Mesendoderm (in vitro differentiated cells): ENCODE data around the gene OBSCN.

Source experiments
- DNase-seq: peaks from one replicate; pipeline ENCODE4 v3.0.0; 2013
- H2AK5ac ChIP-seq: 2 replicates; pipeline ENCODE4 v1.6.1; 2013; ENCODE audit warnings: low read length, inconsistent platforms
- H2BK120ac ChIP-seq: 2 replicates; pipeline ENCODE4 v1.6.1; 2013; ENCODE audit warnings: low read depth, mild to moderate bottlenecking, low read length, moderate library complexity, mixed read lengths
- H2BK15ac ChIP-seq: replicated peaks from 2 replicates; pipeline ENCODE4 v1.6.1; 2013; ENCODE audit warnings: low read depth, mild to moderate bottlenecking, moderate library complexity
- H2BK5ac ChIP-seq: 2 replicates; pipeline ENCODE4 v1.6.1; 2013; ENCODE audit warnings: low read length, inconsistent platforms
- H3K18ac ChIP-seq: 2 replicates; pipeline ENCODE4 v1.6.1; 2013; ENCODE audit warnings: mild to moderate bottlenecking, low read length, mixed read lengths
- H3K23ac ChIP-seq: one replicate; pipeline ENCODE4 v1.6.1; 2013; ENCODE audit warnings: low read length
- H3K27ac ChIP-seq: 2 replicates; pipeline ENCODE4 v1.5.1; 2013; ENCODE audit warnings: low read depth, mild to moderate bottlenecking, inconsistent platforms, low read length, moderate library complexity
- H3K27me3 ChIP-seq: 2 replicates; pipeline ENCODE4 v1.6.1; 2013; ENCODE audit warnings: low read length, control low read depth, mild to moderate bottlenecking, inconsistent platforms; ENCODE audit not compliant: insufficient read depth, poor library complexity
- H3K36me3 ChIP-seq: 2 replicates; pipeline ENCODE4 v1.6.1; 2013; ENCODE audit warnings: low read length, inconsistent platforms; ENCODE audit not compliant: control insufficient read depth, insufficient read depth
- H3K4ac ChIP-seq: one replicate; pipeline ENCODE4 v1.6.1; 2013; ENCODE audit warnings: low read depth, mild to moderate bottlenecking, low read length, moderate library complexity
- H3K4me1 ChIP-seq: 2 replicates; pipeline ENCODE4 v1.6.1; 2013; ENCODE audit warnings: low read depth, low read length, inconsistent platforms; ENCODE audit not compliant: control insufficient read depth
- H3K4me2 ChIP-seq: 2 replicates; pipeline ENCODE4 v1.6.1; 2013; ENCODE audit warnings: low read length
- H3K4me3 ChIP-seq: 2 replicates; pipeline ENCODE4 v1.5.1; 2013; ENCODE audit warnings: mild to moderate bottlenecking, low read length
- H3K56ac ChIP-seq: one replicate; pipeline ENCODE4 v1.6.1; 2013; ENCODE audit warnings: low read length
- H3K79me1 ChIP-seq: 2 replicates; pipeline ENCODE4 v1.6.1; 2013; ENCODE audit warnings: low read length, inconsistent platforms
- H3K79me2 ChIP-seq: 2 replicates; pipeline ENCODE4 v1.6.1; 2013; ENCODE audit warnings: mild to moderate bottlenecking, low read length; ENCODE audit not compliant: control insufficient read depth, insufficient read depth
- H3K9ac ChIP-seq: 2 replicates; pipeline ENCODE4 v1.6.1; 2013; ENCODE audit warnings: low read length, inconsistent platforms
- H4K5ac ChIP-seq: one replicate; pipeline ENCODE4 v1.6.1; 2013; ENCODE audit warnings: low read length
- H4K8ac ChIP-seq: one replicate; pipeline ENCODE4 v1.6.1; 2013; ENCODE audit warnings: low read depth, mild to moderate bottlenecking, control low read depth, low read length, moderate library complexity
- WGBS: extraction: QIAGEN DNeasy Blood & Tissue Kit; methylation state at CpG from one replicate; pipeline ENCODE4 v1.1.7; 2013; ENCODE audit warnings: low lambda C conversion rate, missing lambda C conversion rate; ENCODE audit not compliant: insufficient coverage; ENCODE audit errors: extremely low coverage; 5-methylcytosine and 5-hydroxymethylcytosine counted together

Gene OBSCN

GRCh38 chr1:228280106-228280901 is 72.5 kb downstream of the OBSCN start:
- no peaks in the 10 kb centered on the region for H3K79me2 ChIP-seq
- H3K79me1 ChIP-seq: no peaks in the 10 kb centered on the region
- H2BK15ac ChIP-seq: no peak overlapping the region
- no peak overlapping the region for H3K18ac ChIP-seq
- no peak overlapping the region for H2AK5ac ChIP-seq
- no peak overlapping the region for H4K5ac ChIP-seq
- DNase-seq: no peak
- WGBS: no CpG with 5 or more reads among the region's 48 CpGs
- H3K4me3 ChIP-seq: no peak overlapping the region
- H3K56ac ChIP-seq: no peak overlapping the region
- no peak overlapping the region for H3K4ac ChIP-seq
- no peak overlapping the region for H2BK5ac ChIP-seq
- no peak overlapping the region for H2BK120ac ChIP-seq
- H3K9ac ChIP-seq: no peak overlapping the region
- H3K4me1 ChIP-seq: peaks cover 2% of the 10 kb centered on the region
- H3K27me3 ChIP-seq: no peaks in the 10 kb centered on the region
- H3K36me3 ChIP-seq: peaks cover 6% of the 10 kb centered on the region
- no peak overlapping the region for H4K8ac ChIP-seq
- H3K27ac ChIP-seq: no peak overlapping the region
- no peak overlapping the region for H3K23ac ChIP-seq
- H3K4me2 ChIP-seq: no peak overlapping the region

GRCh38 chr1:228280961-228281591 is 73.2 kb downstream of the OBSCN start:
- no peak overlapping the region for H3K56ac ChIP-seq
- H3K36me3 ChIP-seq: peaks cover 8% of the 10 kb centered on the region
- H2AK5ac ChIP-seq: no peak overlapping the region
- no peak overlapping the region for H2BK120ac ChIP-seq
- no peak overlapping the region for H3K4me3 ChIP-seq
- H3K23ac ChIP-seq: no peak overlapping the region
- H2BK15ac ChIP-seq: no peak overlapping the region
- H3K79me1 ChIP-seq: no peaks in the 10 kb centered on the region
- H4K5ac ChIP-seq: no peak overlapping the region
- no peak overlapping the region for H2BK5ac ChIP-seq
- H3K79me2 ChIP-seq: no peaks in the 10 kb centered on the region
- H3K27me3 ChIP-seq: no peaks in the 10 kb centered on the region
- no peak overlapping the region for H4K8ac ChIP-seq
- H3K18ac ChIP-seq: no peak overlapping the region
- no peak overlapping the region for H3K4ac ChIP-seq
- H3K27ac ChIP-seq: no peak overlapping the region
- no peak for DNase-seq
- no CpG with 5 or more reads among the region's 15 CpGs for WGBS
- no peak overlapping the region for H3K9ac ChIP-seq
- no peak overlapping the region for H3K4me2 ChIP-seq
- H3K4me1 ChIP-seq: peaks cover 2% of the 10 kb centered on the region

GRCh38 chr1:228281631-228282328 is 73.9 kb downstream of the OBSCN start:
- Histone ChIP-seq H3K4me3 (no peak overlapping the region), H3K27ac (no peak overlapping the region), H3K4me2 (no peak overlapping the region), H3K36me3 (peaks cover 8% of the 10 kb centered on the region), H3K4ac (no peak overlapping the region), H2BK15ac (no peak overlapping the region), H3K4me1 (no peaks in the 10 kb centered on the region), H3K56ac (no peak overlapping the region), H3K79me2 (no peaks in the 10 kb centered on the region), H3K9ac (no peak overlapping the region), H3K27me3 (no peaks in the 10 kb centered on the region), H3K79me1 (no peaks in the 10 kb centered on the region), H4K8ac (no peak overlapping the region), H2BK120ac (no peak overlapping the region), H4K5ac (no peak overlapping the region), H3K18ac (no peak overlapping the region), H2AK5ac (no peak overlapping the region), H3K23ac (no peak overlapping the region), H2BK5ac (no peak overlapping the region)
- no peak for DNase-seq
- WGBS: no CpG with 5 or more reads among the region's 16 CpGs

- no peak overlapping the region for H3K4ac ChIP-seq
- no peak overlapping the region for H3K27ac ChIP-seq
- H2BK5ac ChIP-seq: no peak overlapping the region
- H3K27me3 ChIP-seq: no peaks in the 10 kb centered on the region
- H4K5ac ChIP-seq: no peak overlapping the region
- H2BK120ac ChIP-seq: no peak overlapping the region
- no peak overlapping the region for H2BK15ac ChIP-seq
- H3K56ac ChIP-seq: no peak overlapping the region
- no peak overlapping the region for H4K8ac ChIP-seq
- H3K18ac ChIP-seq: no peak overlapping the region
- H3K4me1 ChIP-seq: no peaks in the 10 kb centered on the region
- H3K4me2 ChIP-seq: no peak overlapping the region
- DNase-seq: peak; percentile 18
- no peak overlapping the region for H3K23ac ChIP-seq
- H3K36me3 ChIP-seq: peaks cover 8% of the 10 kb centered on the region
- no peaks in the 10 kb centered on the region for H3K79me1 ChIP-seq
- no peak overlapping the region for H2AK5ac ChIP-seq
- no peak overlapping the region for H3K9ac ChIP-seq
- H3K79me2 ChIP-seq: no peaks in the 10 kb centered on the region
- WGBS: no CpG with 5 or more reads among the region's 17 CpGs
- H3K4me3 ChIP-seq: no peak overlapping the region
Observed at GRCh38 chr1:228282329-228283042, 74.6 kb downstream of the OBSCN start.

GRCh38 chr1:228283043-228283371 is 75.2 kb downstream of the OBSCN start:
- no peaks in the 10 kb centered on the region for H3K4me1 ChIP-seq

More at GRCh38 chr1:228283043-228283371, 75.2 kb downstream of the OBSCN start:
- no peak overlapping the region for H3K9ac ChIP-seq
- H3K4me2 ChIP-seq: no peak overlapping the region
- H3K79me1 ChIP-seq: no peaks in the 10 kb centered on the region
- no CpG with 5 or more reads among the region's 22 CpGs for WGBS
- H3K56ac ChIP-seq: no peak overlapping the region
- no peaks in the 10 kb centered on the region for H3K27me3 ChIP-seq
- no peak overlapping the region for H4K8ac ChIP-seq
- H2BK15ac ChIP-seq: no peak overlapping the region
- DNase-seq: no peak
- H3K18ac ChIP-seq: no peak overlapping the region
- peaks cover 8% of the 10 kb centered on the region for H3K36me3 ChIP-seq
- no peak overlapping the region for H3K4ac ChIP-seq
- no peak overlapping the region for H3K27ac ChIP-seq
- no peak overlapping the region for H3K23ac ChIP-seq
- H2BK120ac ChIP-seq: no peak overlapping the region
- H3K4me3 ChIP-seq: no peak overlapping the region
- H2AK5ac ChIP-seq: no peak overlapping the region
- no peaks in the 10 kb centered on the region for H3K79me2 ChIP-seq
- H4K5ac ChIP-seq: no peak overlapping the region
- no peak overlapping the region for H2BK5ac ChIP-seq
